ENCODE measurements around the gene PCDHB14. TPM values are rescaled to one million over a fixed set of nuclear protein-coding genes. Genes with fewer than 3 reads are reported as not detected.

The PCDHB14 gene
- 2.6 to 3.5 TPM (median 2.8 TPM) in 3 replicates for total RNA-seq (2021)
- Bru-seq, nascent RNA = percentile 63 among the genes with signal in this experiment
- long read RNA-seq, experiment 1, full-length matches to known transcripts = 8 of 8 reads
- long read RNA-seq, experiment 1, partial matches to known transcripts = 0 of 8 reads
- long read RNA-seq, experiment 1, other reads (novel, unspliced or antisense) = 0 of 8 reads
- long read RNA-seq, experiment 2, full-length matches to known transcripts = 2 of 2 reads
- long read RNA-seq, experiment 2, partial matches to known transcripts = 0 of 2 reads
- long read RNA-seq, experiment 2, other reads (novel, unspliced or antisense) = 0 of 2 reads
- long read RNA-seq, experiment 3, full-length matches to known transcripts = 2 of 2 reads
- long read RNA-seq, experiment 3, partial matches to known transcripts = 0 of 2 reads
- long read RNA-seq, experiment 3, other reads (novel, unspliced or antisense) = 0 of 2 reads

GRCh38 chr5:141223112-141223783, at the start of gene PCDHB14:
Gene PCDHB14 (plus strand): TSS chr5:141223343. CDS start chr5:141223506, 163 bp downstream.
- ChIA-PET CTCF (interaction anchor here (0.6 to 3.4 kb wide), 89 partner anchors 9 to 738 kb away, joined by 3 to 56 read pairs (median 6); partner anchors contain the start of genes PCDHA1, PCDHA10, PCDHB10 and PCDHB11), POLR2A (interaction anchor here (0.6 to 1.2 kb wide), 5 partner anchors 11 to 189 kb away, joined by 3 to 7 read pairs (median 3); partner anchors contain the start of genes PCDHB15 and PCDHGA10)
- no peak for TF ChIP-seq ATF2 (CRISPR knock-in tag; IDR thresholded peaks at IDR 0.05; ENCODE audit: borderline replicate concordance, low read depth)
- no peak for TF ChIP-seq PREB (CRISPR knock-in tag; IDR thresholded peaks at IDR 0.05; ENCODE audit: borderline replicate concordance)
- TF ChIP-seq ZNF425 (CRISPR knock-in tag; conservative IDR thresholded peaks at IDR 0.05) = no peak
- TF ChIP-seq ZNF423 (CRISPR knock-in tag; IDR thresholded peaks at IDR 0.05) = no peak
- no peak for TF ChIP-seq ZNF532 (CRISPR knock-in tag; IDR thresholded peaks at IDR 0.05; ENCODE audit: borderline replicate concordance)
- no peak for TF ChIP-seq FOXP1 (CRISPR knock-in tag; IDR thresholded peaks at IDR 0.05; ENCODE audit: borderline replicate concordance)
- no peak for TF ChIP-seq ZNF317 (CRISPR knock-in tag; IDR thresholded peaks at IDR 0.05; ENCODE audit: borderline replicate concordance, low read depth)
- TF ChIP-seq ELF4 (CRISPR knock-in tag; IDR thresholded peaks at IDR 0.05; ENCODE audit: low read depth) = no peak
- TF ChIP-seq CDX4 (CRISPR knock-in tag; IDR thresholded peaks at IDR 0.05; ENCODE audit: borderline replicate concordance) = no peak
- TF ChIP-seq TEAD4 (CRISPR knock-in tag; IDR thresholded peaks at IDR 0.05) = no peak
- no peak for TF ChIP-seq TP53 (CRISPR knock-in tag; IDR thresholded peaks at IDR 0.05)
- TF ChIP-seq PRRX2 (CRISPR knock-in tag; IDR thresholded peaks at IDR 0.05) = no peak
- TF ChIP-seq ATF1 (CRISPR knock-in tag; IDR thresholded peaks at IDR 0.05) = no peak
- TF ChIP-seq HMGXB4 (CRISPR knock-in tag; IDR thresholded peaks at IDR 0.05) = no peak
- TF ChIP-seq SOX15 (CRISPR knock-in tag; IDR thresholded peaks at IDR 0.05) = no peak
- TF ChIP-seq E2F1 (CRISPR knock-in tag; IDR thresholded peaks at IDR 0.05) = no peak
- no peak for TF ChIP-seq ATF6 (CRISPR knock-in tag; IDR thresholded peaks at IDR 0.05)
- no peak for TF ChIP-seq HMGA2 (CRISPR knock-in tag; IDR thresholded peaks at IDR 0.05)
- no peak for TF ChIP-seq EMX1 (CRISPR knock-in tag; IDR thresholded peaks at IDR 0.05)
- Mint-ChIP-seq H3K4me3 (peak within 1 kb of the TSS; percentile 62), H3K9me3 (no peaks in the 10 kb centered on the region), H3K27me3 (ENCODE audit: low read depth) (no peaks in the 10 kb centered on the region; the same call in none of the 2 replicates), H3K27ac (peak within 1 kb of the TSS; percentile 19; the same call in 1 of the 2 replicates), H3K4me1 (peaks cover 11% of the 10 kb centered on the region), H3K36me3 (no peaks in the 10 kb centered on the region)
- ATAC-seq (peak; percentile 100), DNase-seq (ENCODE audit: low spot score) (no peak)

Data from WTC11 (cell line).